ENCODE data around the gene AOC2. TPM values are rescaled to one million over a fixed set of nuclear protein-coding genes. Genes with fewer than 3 reads are reported as not detected.

AOC2 gene
- total and polyA plus RNA-seq, 2 of the 13 experiments (the other 11 are each of a cell fraction or from before 2014, with no cell fraction given), result 1.2 to 3.3 TPM

GRCh38 chr17:42886283-42887176, 42.1 kb downstream of the AOC2 start (continued):
- TF ChIP-seq CSRNP1 (CRISPR knock-in tag; IDR thresholded peaks at IDR 0.05) (peak; percentile 58; the same call in 1 of the 2 replicates), NR2F6 (IDR thresholded peaks at IDR 0.05) (peak; percentile 94), NR2F6 (CRISPR knock-in tag; IDR thresholded peaks at IDR 0.05) (peak; percentile 92), PAX8 (CRISPR knock-in tag; IDR thresholded peaks at IDR 0.05; ENCODE audit: borderline replicate concordance) (0 out of 2 replicates have a peak, but pooled peaks have one; percentile 77), ZNF225 (CRISPR knock-in tag; IDR thresholded peaks at IDR 0.05) (peak; percentile 64; the same call in 1 of the 2 replicates), DNMT1 (CRISPR knock-in tag; IDR thresholded peaks at IDR 0.05) (0 out of 2 replicates have a peak, but pooled peaks have one; percentile 18), NRL (CRISPR knock-in tag; IDR thresholded peaks at IDR 0.05; ENCODE audit: borderline replicate concordance) (peak; percentile 90), SP1 (IDR thresholded peaks at IDR 0.05) (no peak), SP1 (CRISPR knock-in tag; IDR thresholded peaks at IDR 0.05) (no peak), POLR2AphosphoS5 (IDR thresholded peaks at IDR 0.05; ENCODE audit: low read depth, low read length) (peak; percentile 26; the same call in 1 of the 2 replicates), REST (IDR thresholded peaks at IDR 0.05; ENCODE audit: borderline replicate concordance in 1 of 2, low read depth in 1 of 2, low read length in 2 of 2) (peak in 1 of 2 experiments; percentile 18; a peak in 1 of 4 replicates), KLF6 (CRISPR knock-in tag; IDR thresholded peaks at IDR 0.05) (0 out of 2 replicates have a peak, but pooled peaks have one; percentile 51), ZNF234 (CRISPR knock-in tag; conservative IDR thresholded peaks at IDR 0.05) (no peak), TFDP2 (CRISPR knock-in tag; IDR thresholded peaks at IDR 0.05) (no peak; the same call in 1 of the 2 replicates), ZBTB34 (CRISPR knock-in tag; IDR thresholded peaks at IDR 0.05) (no peak), DMAP1 (CRISPR knock-in tag; IDR thresholded peaks at IDR 0.05) (peak; percentile 55; the same call in 1 of the 2 replicates), ZNF180 (CRISPR knock-in tag; IDR thresholded peaks at IDR 0.05; ENCODE audit: borderline replicate concordance, low read depth) (0 out of 2 replicates have a peak, but pooled peaks have one; percentile 61), NKX3-1 (CRISPR knock-in tag; IDR thresholded peaks at IDR 0.05) (peak; percentile 50; the same call in 1 of the 2 replicates), ZMAT5 (CRISPR knock-in tag; IDR thresholded peaks at IDR 0.05; ENCODE audit: borderline replicate concordance, low read depth) (no peak), ZNF282 (IDR thresholded peaks at IDR 0.05; ENCODE audit: partially characterized antibody) (no peak), FOSL1 (CRISPR knock-in tag; IDR thresholded peaks at IDR 0.05; ENCODE audit: borderline replicate concordance) (no peak), ZNF768 (CRISPR knock-in tag; IDR thresholded peaks at IDR 0.05) (peak; percentile 41; the same call in 1 of the 2 replicates)

Measured in HepG2 (cell line).